Muscle of arm (tissue), 12 donors: ENCODE results near the gene TYW1B. TPM values are rescaled to one million over a fixed set of nuclear protein-coding genes. Genes with fewer than 3 reads are reported as not detected.
"Not testable (repeated sequence)": the region's sequence is repeated elsewhere in the genome, so short reads cannot be mapped to it uniquely, and the experiment has no call there.

Experiments
- DNase-seq: peaks from one replicate; pipeline ENCODE4 v3.0.0-alpha.2; 2013
- polyA plus RNA-seq, 12 donors: library from polyadenylated mRNA; unstranded; fragments of 120-200 nt; gene quantifications; one replicate each; pipeline ENCODE4 v1.2.1, GENCODE V29; 2013; ENCODE audit not compliant: insufficient read length in 12 of 12

Gene TYW1B
- polyA plus RNA-seq, 12 donors, result 2.5 to 9.6 (median 5.6) TPM; not detected in 1

DNA sequence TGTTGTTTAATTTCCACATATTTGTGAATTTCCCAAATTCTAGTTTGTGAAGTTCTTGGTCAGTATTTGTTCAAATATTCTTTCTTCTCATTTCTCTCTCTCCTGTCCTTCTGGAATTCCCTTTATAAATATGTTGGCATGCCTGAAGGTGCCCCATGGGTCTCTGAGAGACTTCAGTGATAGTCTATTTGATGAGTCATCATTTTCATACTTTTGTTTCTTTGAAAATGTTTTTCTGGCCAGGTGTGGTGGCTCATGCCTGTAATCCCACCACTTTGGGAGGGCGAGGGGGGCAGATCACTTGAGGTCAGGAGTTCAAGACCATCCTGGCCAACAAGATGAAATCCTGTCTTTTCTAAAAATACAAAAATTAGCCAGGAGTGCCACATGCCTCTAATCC lies 127.5 kb downstream of the TYW1B start:
- DNase-seq, result not testable (repeated sequence)

DNA sequence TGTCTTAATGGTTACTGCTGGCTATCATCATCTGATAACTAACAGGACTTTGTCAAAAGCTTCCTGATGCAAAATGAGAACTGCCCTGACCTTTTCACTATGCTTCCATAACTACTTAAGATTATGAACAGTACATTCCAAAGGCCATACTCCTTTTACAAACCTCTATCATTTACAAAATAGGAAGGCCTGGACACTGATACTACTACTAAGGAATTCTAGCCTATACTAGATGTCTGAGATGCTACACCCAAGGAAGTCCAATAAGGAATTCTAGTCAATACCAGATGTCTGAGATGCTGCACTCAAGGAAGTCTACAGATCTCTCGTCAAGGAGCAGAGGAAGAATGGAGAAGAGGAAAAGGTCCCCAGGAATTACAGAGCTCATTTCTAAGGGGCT lies 130.9 kb downstream of the TYW1B start:
- not testable (repeated sequence) for DNase-seq

DNA sequence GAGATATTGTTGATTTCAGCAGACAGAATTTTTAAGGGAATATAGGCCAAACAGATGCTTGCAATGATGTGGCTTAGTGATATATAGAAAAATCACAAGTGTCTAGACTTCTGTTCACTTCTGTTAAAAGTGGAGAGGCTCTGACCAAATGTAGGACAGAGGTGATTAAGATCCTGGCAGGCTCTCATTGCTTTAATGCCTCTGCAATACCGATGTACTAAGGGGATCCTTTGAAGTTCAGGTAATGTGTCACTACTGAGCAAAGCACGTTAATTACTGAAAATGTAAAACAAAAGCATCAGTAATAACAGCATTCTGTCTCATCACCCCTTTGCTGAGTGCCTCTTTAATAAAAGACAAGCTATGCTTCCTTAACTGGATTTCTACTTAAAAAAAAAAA lies 131.4 kb downstream of the TYW1B start:
- not testable (repeated sequence) for DNase-seq

DNA sequence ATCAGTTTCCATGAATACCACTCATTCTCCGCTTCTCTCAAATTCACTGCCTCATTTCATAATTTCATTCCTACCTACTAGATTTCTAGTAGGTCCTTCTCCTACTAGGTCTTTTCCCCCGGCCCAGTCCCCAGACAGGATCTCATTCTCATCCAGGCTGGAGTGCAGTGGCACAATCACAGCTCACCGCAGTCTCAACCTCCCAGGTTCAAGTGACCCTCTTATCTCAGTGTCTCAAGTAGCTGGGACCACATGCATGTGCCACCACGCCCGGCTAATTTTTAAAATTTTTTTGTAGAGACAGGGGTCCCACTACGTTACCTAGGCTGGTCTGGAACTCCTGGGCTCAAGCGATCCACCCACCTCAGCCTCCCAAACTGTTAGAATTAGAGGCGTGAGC lies 132.5 kb downstream of the TYW1B start:
- not testable (repeated sequence) for DNase-seq

DNA sequence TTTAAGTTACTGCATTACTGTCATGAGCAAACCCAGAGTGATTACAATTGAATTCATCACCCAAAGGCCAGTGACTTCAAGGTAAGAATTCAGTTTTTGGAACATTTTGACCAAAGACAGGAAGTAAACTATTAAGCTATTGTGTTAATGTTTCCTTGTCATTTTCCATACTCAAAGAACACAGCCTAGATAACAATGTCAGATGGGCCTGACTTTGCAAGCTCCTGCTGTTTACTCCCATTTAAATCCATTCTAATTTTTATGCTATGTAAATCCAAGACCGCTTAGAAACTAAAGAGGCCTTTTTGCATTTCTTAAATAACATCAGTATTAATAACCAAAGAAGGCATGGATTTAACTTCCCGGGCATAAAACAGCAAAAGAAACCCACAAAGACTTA lies 136.6 kb downstream of the TYW1B start:
- DNase-seq, result not testable (repeated sequence)

DNA sequence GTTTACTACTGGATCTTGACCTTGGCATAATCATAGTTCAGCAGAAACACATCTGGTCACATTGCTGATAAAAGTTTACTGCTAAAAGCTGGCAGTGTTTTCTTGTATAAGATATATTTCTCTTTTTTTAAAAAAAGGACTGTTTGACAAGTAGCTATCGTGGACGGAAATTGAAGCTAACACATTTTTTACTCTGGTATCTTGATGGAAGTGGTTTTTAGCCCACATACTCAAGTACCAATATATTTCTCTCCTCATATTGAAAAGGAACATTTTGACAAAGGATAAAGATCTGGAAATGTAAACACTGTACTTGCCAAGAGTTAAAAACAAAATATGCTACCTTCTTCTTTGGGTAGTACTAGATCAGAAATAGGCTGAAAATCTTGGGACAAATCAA lies 137.8 kb downstream of the TYW1B start:
- not testable (repeated sequence) for DNase-seq

DNA sequence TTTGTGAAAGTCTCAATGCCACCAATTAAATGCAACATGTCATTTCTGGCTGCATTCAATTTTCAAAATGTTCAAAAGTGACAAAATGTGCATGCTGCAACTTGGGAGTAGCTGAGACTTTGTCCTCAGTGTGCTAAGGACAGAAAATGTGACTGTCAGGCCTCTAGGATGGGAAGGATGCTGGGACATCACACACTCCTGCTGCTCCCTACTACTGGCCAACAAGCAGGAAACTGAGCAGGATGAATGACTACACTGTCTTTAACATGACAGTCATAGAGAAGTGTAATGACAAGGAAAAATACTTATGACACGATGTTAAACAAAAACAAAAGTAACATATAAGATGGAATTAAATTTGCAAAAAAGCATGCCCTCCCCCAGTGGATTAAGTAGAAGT lies 138.7 kb downstream of the TYW1B start:
- not testable (repeated sequence) for DNase-seq

DNA sequence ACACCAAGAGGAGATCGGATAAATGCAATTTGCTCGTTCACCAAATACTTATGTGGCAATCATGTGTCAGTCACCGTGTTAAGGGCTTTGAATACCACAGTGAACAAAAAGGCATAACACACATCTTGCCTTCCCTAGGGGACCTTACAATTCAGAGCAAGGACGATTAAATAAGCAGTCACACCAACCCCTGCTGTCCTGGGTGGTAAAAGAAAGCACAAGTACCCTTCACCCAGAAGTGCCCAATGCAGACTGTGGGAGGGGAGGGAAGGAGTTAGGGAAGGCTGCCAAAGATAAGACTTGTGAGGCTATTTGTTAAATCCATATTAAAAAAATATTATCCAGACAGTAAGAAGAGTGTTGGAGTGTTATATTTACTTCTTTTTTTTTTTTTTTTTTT lies 146.8 kb downstream of the TYW1B start:
- DNase-seq, result not testable (repeated sequence)

DNA sequence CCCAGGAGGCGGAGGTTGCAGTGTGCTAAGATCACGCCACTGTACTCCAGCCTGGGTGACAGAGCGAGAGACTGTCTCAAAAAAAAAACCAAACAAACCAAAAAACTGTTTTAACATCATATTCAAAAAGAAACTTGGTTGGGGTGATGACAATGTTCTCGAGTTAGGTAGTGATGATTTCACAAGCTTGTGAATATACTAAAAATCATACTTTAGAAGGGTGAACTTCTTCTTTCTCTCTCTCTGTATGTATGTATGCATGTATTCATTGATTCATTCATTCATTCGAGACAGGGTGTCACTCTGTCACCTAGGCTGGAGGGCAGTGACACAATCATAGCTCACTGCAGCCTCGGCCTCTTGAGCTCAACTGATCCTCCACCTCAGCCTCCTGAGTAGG lies 151.1 kb downstream of the TYW1B start:
- DNase-seq, result not testable (repeated sequence)

DNA sequence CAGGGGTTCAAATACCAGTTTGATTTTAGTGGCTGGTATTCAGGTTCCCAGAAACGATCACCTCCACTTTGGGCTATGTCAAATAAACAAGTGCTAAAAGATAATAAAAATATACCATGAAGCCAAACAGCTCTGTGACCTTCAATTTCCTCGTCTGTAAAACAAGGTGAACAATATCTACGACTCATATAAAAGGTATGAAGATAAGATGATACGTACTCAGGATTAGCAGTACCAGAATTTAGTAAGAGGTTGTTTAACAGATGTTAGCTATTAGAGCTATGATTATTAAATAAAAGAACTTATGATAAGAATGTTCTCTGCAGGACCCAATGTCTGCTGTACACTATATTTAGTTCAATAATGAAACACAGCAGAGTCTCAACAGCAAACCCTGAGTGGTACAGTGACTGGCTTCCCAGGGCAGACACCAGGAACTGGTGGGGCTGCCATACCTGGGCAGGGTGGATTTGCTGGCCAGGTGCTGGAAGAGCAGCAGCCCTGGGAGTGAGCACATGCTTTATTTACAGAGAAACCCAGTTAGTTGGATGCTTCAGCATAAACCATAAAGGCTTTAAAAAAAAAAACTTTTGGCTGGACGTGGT lies 151.8 kb downstream of the TYW1B start:
- not testable (repeated sequence) for DNase-seq

DNA sequence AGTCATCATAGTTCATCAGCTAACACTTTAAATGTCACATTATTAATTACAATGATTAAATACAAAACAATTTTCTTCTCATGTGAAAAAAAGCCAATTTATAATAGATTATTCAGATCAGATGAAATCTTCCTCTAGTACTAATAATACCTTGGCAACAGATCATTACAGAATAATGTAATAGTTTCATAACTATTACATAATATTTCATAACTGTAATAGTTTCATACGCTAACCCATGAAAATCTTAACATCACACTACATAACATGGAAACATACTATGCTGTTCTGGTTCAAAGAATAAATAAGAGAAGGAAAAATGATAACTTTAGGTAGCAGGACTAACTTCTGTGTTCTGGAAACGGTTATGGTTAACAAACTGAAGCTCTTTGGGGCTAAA lies 152.3 kb downstream of the TYW1B start:
- DNase-seq, result not testable (repeated sequence)

DNA sequence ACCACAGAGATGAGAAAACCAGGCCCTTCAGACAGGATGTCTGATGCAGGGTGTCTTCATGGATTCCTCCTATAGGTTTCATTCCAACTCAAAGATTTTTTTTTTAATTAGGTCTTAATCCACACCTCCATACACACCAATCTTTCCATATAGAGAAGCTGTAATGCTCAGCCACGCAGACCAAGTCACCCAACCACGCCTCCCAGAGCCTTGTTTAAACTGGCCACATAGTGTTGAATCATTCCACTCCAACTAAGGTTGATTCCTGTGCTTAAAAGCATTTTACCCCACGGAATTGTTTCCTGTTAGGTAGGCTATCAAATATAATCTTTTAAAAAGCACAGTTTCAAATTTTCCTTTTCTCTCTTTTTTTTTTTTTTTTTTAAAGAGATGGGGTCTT lies 153.6 kb downstream of the TYW1B start:
- no peak for DNase-seq

DNA sequence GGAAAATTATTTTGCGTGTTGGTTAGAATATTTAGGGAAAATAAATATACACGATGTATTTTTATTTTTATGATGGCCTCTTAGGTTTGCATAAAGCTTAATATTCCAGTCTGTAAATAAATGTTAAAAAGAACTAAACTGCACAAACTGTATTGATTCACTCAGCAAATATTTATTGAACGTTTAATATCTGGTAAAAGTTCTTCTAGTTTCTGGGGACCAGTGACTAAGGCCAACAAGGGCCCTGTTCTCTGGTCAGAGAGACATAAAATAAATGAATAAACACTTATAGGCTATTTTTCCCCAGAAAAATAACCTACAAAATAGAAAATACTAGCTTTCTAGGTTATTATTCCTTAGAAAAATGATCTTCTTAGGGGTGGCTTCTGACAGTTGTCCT lies 157.2 kb downstream of the TYW1B start:
- DNase-seq, result not testable (repeated sequence)

DNA sequence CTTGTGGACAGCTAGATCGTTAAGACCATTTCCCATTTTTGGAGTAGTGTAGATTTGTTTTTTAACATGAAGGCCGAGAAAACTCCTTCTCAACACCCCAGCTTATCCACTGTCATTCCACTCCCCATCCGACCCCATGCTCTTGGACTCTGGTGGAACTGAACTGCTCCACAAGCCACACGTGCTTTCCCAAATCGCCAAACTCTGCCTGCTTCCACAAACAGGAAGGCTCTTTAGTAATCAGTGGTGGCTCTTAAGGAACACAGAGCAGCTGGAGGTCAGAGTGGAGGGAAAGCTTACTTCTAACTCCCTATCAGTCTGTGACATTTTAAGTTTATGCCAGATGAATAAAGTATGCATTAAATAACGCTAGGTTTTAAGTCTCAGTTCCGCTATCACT lies 159.6 kb downstream of the TYW1B start:
- DNase-seq, result not testable (repeated sequence)

DNA sequence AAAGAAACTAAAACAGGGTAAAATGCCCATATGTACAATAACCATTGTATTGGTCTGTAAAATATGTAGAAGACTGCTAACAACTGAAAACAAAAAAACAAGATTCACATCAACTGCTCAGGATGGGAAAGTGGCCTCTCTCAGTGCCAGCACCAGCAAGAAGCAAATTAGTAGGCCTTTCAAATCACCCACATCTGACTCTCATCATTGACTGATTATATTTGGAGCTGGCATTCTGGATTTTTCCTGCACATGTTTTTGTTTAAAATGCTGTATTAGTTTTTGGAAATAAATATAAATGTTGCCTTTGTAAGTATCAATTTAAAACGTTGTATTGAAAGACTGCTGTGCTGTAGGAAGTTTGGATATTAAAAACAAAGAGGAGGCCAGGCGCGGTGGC lies 161.0 kb downstream of the TYW1B start:
- not testable (repeated sequence) for DNase-seq

DNA sequence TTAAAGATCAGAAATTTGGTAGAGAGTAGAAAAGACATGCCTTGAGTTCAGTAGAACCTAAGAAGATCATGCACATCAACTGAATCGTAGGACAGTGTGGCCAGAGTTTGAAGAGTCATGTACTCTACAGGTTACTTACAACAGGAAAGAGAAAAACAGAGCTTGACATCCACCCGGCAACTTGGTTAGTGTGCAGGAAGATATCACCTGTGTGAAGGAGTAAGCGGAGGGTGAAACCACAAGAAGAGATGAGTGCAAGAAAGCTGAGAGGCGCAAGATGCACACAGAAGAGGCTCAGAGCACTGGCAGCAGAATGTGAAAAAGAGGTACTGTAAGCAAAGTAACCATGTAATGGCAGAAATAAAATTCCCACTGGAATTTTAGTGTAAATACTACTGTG lies 179.4 kb downstream of the TYW1B start:
- not testable (repeated sequence) for DNase-seq

DNA sequence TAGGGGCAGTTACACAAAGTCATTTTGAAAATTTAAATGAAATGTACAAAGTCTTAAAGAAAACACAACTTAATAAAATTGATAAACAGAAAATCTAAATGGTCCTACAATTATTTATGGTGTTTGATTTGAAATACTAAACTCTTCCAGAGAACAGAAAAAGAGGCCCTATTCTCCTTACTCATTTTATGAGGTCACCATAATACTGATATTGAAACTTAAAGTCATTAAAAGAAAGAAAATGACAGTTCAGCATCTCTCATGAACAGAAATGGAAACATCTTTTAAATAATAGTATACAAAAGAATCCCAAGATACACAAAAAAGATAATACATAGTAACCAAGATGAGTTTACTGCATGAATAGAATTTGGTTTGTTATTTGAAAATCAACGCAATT lies 184.3 kb downstream of the TYW1B start:
- not testable (repeated sequence) for DNase-seq

DNA sequence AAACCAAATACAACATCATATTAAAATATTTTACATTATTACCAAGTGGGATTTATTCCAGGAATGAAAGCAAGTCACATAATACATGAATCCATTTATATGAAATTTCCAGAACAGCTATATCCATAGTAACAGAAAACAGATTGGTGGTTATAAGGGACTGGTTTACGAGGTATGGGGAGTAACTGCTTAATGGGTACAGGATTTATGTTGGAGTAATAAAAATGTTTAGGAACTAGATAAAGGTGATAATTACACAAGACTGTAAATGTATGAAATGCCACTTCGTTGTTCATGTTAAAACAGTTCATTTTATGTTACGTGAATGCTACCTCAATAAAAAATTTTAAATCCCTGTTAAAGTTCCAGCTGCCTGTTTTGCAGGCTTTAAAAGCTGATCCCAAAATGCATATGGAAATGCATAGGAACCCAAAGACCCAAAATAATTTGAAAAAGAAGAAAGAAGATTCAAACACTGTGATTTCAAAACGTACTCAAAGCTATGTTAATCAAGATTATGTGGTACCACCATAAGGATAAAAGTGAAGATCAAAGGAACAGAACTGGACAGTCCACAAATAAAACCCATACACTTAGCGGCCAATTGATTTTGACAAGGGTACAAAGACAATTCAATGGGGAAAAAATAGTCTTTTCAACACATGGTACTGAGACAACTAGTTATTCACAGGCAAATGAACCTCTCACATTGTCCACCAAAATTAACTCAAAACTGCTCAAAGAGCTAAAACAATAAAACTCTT lies 186.3 kb downstream of the TYW1B start:
- not testable (repeated sequence) for DNase-seq

DNA sequence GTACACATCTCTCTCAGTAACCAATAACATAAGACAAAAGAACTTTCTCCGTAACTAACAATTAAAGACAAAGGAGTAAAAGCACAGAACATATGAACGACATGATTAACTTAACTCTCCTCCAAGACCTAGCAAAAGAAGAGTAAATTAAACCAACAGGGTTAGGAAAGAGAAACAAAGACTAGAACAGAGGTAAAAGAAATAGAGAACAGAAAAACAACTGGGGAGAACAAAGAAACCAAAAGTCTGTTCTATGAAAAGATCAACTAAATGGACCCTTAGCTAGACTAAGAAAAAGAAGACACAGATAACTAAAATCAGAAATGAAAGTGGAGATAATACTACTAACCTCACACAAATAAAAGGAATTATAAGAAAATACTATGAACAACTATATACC lies 187.3 kb downstream of the TYW1B start:
- not testable (repeated sequence) for DNase-seq

DNA sequence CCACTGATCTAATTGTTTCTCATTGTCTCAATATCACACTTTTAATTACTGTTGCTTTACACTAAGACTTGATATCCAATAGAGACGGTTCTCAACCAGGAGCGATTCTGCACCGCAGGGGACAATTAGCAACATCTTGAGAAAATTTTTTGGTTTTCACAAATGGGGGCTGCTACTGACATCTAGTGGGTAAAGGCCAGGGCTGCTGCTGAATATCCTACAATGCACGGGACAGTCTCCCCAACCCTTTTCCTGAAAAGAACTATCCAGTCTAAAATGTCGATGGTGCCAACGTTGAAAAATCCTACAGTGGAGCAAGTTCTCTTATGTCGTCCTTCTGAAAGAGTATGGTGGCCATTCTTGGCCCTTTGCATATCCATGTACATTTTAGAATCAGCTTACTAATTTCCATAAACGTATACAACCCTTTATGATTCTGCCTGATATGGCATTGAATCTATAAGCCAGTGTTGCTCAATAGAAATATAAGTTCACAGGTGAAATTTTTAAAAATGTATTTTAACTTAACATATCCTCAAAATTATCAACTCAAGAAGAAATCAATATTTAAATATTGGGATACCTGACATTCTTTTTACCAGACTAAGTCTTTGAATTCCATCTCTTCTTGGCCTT lies 192.6 kb downstream of the TYW1B start:
- DNase-seq, result not testable (repeated sequence)

DNA sequence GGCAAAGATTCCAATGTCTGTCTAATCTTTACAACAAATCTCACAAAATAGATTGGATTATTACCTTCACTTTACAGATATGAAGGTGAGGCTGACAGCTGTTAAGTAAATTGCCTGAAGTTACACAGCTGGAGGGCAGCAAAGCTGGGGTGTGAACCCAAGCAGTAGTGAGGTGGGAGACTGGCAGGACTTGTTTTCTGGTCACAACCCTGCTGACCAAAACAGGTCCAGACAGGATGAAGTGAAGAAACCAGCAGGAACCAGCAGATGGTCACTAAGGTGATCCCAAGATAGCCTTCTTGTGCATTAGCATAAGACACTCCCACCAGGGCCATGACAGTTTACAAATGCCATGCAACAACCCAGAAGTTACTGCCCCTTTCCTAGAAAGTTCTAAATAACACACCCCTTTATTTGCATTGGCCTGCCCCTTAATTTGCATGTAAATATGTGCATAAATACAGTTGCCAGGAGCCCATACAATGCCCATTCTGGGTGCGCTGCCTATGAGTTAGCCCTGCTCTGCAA lies 195.2 kb downstream of the TYW1B start:
- DNase-seq, result not testable (repeated sequence)

DNA sequence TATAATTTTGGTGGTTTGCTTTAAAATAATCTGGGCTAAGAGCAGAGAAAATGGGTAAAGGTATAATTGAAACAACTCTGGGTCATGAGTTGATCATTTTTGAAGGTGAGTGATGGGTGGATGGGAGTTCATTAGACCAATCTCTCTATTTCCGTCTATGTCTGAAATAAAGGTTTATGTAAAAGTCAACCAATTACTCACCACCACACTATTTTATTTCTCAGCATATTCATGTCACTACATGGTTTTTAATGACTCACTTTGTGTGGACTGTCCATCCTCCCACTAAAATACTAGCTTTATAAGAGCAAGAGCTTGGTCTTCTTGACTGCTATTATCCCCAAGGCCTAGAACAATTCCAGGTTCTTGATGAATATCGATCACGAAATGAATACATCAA lies 199.6 kb downstream of the TYW1B start:
- DNase-seq, result not testable (repeated sequence)
